Left cardiac atrium (tissue), 4 donors: Measurements from ENCODE around the gene PTGR1. TPM values are rescaled to one million over a fixed set of nuclear protein-coding genes. Genes with fewer than 3 reads are reported as not detected.
"Not testable (repeated sequence)": the region's sequence is repeated elsewhere in the genome, so short reads cannot be mapped to it uniquely, and the experiment has no call there.

Experiments
- ATAC-seq, 2 donors: fragments of 200-7000 bp; cut with Tn5 transposase; one replicate each; pipeline ENCODE4 v1.9.1; 2020; ENCODE audit warnings: mild to moderate bottlenecking in 2 of 2, moderate library complexity in 2 of 2
- DNase-seq: peaks from one replicate; pipeline ENCODE4 v3.0.0-alpha.2; 2020
- intact Hi-C, 2 donors: fragments of 100-400 bp; cut with DNase I; formaldehyde crosslinking; loops; one replicate each; pipeline versions ENCODE4 v1.14.1 to v1.15.1; 2022 to 2023
- total RNA-seq, 2 donors: library from RNA; stranded (reverse); fragmentation: NEBNext Ultra II Directional; extraction: Animal tissue kit (Norgen Biotek cat#: 25700); gene quantifications; one replicate each; pipeline ENCODE4 v1.2.1, GENCODE V29; 2021
- donor health status: DM: no; HTN: yes; CAD: no.
- donor health status: DM: no; HTN: yes; CAD: no; lungs with severe emphysema.
- donor health status: DM: yes; HTN: yes; CAD: no.
- donor health status: Dilated cardiomyopathy.

The PTGR1 gene
- total RNA-seq, 2 donors from 2014 or later = 37.5 to 46.3 TPM

GRCh38 chr9:111566234-111566633, 33.2 kb downstream of the PTGR1 start:
- intact Hi-C loops = no loop called here
- DNase-seq (peak; percentile 46), ATAC-seq (peak; percentile 33 to 81)

- DNase-seq (no peak), ATAC-seq (no peak)
- intact Hi-C loops = no loop called here
Observed at GRCh38 chr9:111561165-111561719, 38.2 kb downstream of the PTGR1 start.

DNA sequence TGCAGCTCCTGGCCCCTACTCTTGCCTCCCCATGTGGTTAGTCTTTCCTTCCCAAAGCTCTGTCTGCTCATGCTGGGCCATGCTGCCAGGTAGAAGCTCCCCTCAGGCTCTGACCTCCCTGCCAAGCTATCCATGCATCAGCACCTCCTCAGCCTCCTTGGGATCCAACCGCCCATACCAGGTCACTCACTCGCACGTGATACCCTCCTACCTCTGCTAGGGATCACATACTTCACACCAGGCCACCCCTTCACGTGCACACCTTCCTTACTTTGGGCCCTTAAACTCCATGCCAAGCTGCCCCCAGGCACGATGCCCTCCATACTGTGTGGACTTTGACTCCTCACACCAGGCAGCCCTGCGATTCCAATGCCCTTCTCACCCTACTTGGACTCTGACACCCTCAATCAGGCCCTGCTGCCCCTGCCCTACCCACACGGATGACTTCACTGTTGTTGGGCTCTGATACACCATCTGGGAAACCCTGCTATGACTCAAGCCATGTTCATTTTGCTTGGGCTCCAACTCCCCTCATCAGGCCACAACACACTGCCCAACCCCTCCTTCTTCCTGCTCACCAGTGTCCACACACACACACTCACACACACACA, 40.3 kb downstream of the PTGR1 start:
- intact Hi-C loops = no loop called here
- DNase-seq (no peak), ATAC-seq (no peak)

DNA sequence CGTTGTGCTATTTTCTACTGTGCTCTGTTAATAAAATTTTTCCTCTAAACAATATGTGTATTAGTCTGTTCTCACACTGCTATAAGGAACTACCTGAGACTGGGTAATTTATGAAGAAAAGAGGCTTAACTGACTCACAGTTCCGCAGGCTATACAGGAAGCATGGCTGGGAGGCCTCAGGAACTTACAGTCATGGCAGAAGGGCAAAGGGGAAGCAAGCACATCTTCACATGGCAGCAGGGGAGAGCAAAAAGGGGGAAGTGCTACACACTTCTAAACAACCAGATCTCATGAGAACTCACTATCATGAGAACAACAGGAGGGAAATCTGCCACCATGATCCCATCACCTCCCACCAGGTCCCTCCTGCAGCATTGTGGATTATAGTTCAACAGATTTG, 44.0 kb downstream of the PTGR1 start:
- intact Hi-C loops, ATAC-seq, DNase-seq: not testable (repeated sequence)

GRCh38 chr9:111548623-111549022, 50.8 kb downstream of the PTGR1 start:
- intact Hi-C loops = no loop called here

GRCh38 chr9:111542497-111543254, 56.8 kb downstream of the PTGR1 start:
- ATAC-seq (no peak), DNase-seq (no peak)
- intact Hi-C loops = no loop called here

More at GRCh38 chr9:111548623-111549022, 50.8 kb downstream of the PTGR1 start:
- ATAC-seq (no peak), DNase-seq (no peak)

DNA sequence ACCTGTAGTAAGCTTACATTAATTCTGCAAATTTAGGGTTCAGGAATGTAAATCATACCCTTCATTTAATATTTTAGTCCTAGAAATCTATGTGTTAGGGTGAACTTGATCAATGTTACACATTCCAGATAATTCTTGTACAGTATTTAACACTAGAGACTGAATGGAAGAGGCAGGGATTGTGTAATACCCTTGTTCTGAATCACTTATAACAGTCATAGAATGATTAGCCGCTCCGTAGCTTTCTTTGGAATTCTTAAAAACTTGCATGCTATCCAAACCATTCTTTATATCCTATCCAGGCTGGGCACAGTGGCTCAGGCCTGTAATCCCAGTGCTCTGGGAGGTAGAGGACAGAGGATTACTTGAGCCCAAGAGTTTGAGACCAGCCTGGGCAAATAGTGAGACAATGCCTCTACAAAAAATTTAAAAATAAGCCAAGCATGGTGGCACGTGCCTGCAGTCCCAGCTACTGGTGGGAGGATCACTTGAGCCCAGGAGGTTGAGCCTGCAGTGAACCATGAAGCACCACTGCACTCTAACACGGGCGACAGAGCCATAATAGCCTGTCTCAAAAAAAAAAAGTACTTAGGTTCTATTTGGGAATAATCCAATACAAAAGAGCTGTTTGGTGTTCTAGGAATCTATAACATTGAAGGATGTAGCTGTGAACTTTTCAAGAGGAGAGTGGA, 66.2 kb downstream of the PTGR1 start:
- ATAC-seq (no peak), DNase-seq (no peak)
- intact Hi-C loops = no loop called here

DNA sequence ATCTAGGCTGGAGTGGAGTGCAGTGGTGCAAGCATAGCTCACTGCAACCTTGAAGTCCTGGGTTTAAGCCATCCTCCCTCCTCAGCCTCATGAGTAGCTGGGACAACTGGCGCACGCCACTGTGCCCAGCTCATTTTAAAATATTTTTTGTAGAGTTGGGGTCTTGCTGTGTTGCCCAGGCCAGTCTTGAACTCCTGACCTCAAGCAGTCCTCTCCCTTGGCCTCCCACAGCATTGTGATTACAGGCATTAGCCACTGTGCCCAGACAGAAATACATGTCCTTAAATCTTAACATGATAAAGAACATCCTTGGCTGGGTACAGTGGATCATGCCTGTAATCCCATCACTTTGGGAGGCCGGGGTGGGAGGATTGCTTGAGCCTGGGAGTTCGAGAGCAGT, 67.7 kb downstream of the PTGR1 start:
- ATAC-seq (no peak), DNase-seq (no peak)
- intact Hi-C loops = no loop called here

DNA sequence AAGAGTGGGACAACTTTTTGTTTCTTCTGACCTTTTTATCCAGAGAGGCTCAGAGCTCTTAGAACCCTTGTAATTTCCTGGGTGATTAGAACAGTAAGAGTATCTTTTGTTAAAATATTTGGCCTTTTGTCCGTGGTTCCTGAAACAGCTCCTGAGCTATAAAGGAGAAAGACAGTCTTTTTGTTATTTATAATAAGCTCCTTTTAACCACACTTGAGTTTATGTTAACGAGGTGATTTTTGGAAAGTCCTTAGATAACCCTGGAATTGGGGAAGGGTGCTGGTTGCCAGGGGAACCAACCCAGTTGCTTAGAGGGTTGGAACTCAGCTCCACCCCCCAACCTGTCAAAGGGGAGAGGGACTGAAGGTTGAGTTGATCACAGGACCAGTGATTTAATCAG, 69.7 kb downstream of the PTGR1 start:
- intact Hi-C loops = no loop called here
- ATAC-seq (no peak), DNase-seq (no peak)

GRCh38 chr9:111527347-111527746, 72.1 kb downstream of the PTGR1 start:
- no peak for ATAC-seq
- DNase-seq = no peak
- intact Hi-C loops = no loop called here

DNA sequence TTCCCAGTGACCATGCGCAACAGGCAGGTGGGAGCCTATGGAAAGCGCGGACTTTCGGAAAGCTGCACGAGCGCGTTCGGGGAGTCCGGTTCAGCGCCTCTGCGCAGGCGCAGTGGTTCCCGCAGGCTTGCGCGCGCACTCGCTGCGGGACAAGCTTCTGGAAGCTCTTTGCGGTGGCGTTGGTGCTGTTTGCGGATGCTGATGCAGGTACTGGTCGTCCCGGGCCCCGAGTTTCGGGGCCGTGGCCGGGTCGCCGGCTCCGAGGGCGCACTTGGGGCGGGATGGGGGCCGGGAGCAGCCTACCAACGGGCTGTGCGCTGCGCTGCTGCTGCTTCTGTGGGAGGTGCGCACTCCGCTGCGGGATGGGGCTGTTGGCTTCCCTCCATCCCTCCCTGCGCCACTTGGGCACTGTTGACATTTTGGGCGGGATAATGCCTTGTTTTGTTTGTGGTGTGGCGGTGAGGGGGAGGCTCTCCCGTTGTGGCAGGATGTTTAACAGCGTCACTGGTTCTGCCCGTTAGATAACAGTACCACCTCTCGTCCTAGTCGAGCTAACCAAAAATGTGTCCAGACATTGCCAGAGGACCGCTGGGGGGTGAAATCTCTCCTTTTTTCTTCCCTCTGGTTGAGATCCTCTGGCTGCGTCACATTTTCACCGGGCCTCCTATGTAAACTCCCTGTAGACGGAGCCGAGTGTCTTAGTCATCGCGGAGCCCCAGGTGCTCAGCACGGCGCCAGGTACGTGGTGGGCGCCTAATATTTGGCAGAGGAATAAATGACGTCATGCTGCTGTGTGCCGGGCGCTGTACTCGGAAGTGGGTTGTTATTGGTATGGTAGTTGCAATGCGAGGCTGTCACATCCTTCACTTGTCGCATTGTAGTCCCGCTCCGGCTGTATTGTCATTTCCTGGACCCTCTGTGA, 74.1 kb downstream of the PTGR1 start, which contains the start of gene ZNF483:
Gene ZNF483 (plus strand): TSS at position 124 of the 922 bp plus-strand sequence. CDS start 2,217 bp downstream, outside the sequence.
- intact Hi-C loops = no loop called here
- DNase-seq (peak; percentile 83), ATAC-seq (peak; percentile 94 to 96)

DNA sequence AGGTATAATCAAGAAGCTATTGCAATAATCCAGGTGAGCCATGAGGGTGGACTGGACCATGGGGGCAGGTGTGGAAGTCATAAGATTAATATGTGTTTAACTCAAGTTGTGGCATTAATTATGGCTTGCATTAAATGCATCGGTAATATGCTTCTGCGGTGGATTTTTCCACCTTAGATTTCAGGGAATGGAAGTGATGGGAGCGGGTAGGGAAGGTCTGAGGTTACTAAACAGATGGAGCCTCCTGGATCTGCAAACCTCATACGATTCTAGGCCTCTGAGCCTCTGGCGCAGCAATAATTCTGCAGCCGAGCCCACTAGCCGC, 74.8 kb downstream of the PTGR1 start:
- intact Hi-C loops = no loop called here
- DNase-seq (no peak), ATAC-seq (no peak)

DNA sequence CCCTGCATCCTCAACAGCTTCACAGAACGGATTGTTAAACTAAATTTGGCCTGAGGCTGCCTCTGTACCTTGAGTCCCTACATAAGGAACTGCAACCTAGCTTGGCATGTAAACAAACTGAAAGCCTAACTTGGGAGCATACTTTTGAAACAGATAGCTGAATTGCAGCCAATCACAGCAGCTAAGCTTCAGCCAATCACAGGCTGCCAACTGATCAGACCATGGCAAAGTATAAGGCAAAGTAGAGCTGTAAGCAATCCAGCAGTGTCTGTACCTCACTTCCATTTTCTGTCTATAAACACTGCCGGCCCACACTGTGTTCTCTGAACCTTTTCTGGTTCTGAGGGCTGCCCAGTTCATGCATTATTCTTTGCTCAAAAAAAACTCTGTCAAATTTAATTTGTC, 83.4 kb downstream of the PTGR1 start:
- ATAC-seq (no peak), DNase-seq (no peak)
- intact Hi-C loops = no loop called here

- intact Hi-C loops = no loop called here
- DNase-seq (no peak), ATAC-seq (no peak)
Observed at GRCh38 chr9:111514967-111515366, 84.5 kb downstream of the PTGR1 start.

Other genes starting within 250 kb of the PTGR1 start
- gene ECPAS, start 115.3 kb downstream of the PTGR1 start, total RNA-seq = 10 to 100 TPM; 81.9 to 87.8 TPM
- 1 to 10 TPM; 6.0 to 7.4 TPM for gene ZNF483, start 74.5 kb downstream of the PTGR1 start, total RNA-seq
- gene DNAJC25, start 31.7 kb upstream of the PTGR1 start, total RNA-seq = 1 to 10 TPM; 6.3 to 8.4 TPM
- 10 to 100 TPM; 29.8 to 34.7 TPM for gene GNG10, start 62.0 kb upstream of the PTGR1 start, total RNA-seq
- gene SHOC1, start 195.3 kb upstream of the PTGR1 start, total RNA-seq = not detected